Measurements from ENCODE around the gene KSR2. TPM values are rescaled to one million over a fixed set of nuclear protein-coding genes. Genes with fewer than 3 reads are reported as not detected.
A peak's percentile ranks its signal among the peaks of the same experiment; 100 is the strongest.

The KSR2 gene
- total RNA-seq, 2 donors from 2014 or later: 1.2 to 1.3 TPM

DNA sequence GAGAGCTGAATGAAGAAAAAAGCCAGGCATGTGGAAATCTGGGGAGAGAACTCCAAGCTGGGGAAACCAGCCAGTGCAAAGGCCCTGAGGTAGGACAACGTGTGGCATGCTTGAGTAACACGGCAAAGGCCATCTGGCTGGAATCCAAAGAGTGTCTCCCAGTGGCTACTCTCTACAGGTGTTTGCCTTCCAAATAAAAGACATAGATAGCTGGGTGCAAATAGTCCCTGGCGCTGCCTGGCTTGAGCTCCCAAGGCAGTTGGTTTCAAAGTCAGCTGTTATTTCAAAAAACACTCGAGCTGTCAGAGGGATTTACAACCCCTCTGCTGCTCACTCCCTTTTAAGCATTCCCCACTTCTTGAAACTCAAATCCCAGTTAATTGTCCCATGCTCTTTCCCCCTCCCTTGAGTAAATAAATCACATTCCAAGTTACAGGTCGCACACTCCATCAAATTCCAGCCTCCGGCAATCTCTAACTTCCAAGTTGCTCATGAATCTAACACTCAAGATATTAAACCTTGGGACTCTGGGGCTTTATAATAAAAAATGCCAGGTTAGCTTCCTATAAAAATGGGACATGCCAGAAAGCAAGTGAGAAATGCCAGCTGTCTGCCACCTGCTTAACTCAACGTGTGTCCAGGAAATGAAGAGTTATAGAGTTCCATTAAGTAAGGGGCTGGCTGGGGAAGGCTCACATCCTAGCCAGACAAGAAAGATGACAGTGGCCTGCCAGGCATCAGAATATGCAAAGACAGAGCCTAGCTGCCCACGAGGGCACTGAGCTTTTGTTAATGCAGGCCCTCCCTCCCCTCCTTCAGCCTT, 473.7 kb downstream of the KSR2 start:
- Histone ChIP-seq H3K9me3 (no peaks in the 10 kb centered on the region), H3K27ac (no peak overlapping the region), H3K9ac (ENCODE audit: low read depth in 2 of 2, low read length in 2 of 2) (no peak overlapping the region), H3K27me3 (no peaks in the 10 kb centered on the region), H3K4me3 (no peak overlapping the region), H3K4me1 (no peaks in the 10 kb centered on the region), H3K36me3 (no peaks in the 10 kb centered on the region)
- peak; percentile 28 for DNase-seq
- TF ChIP-seq, protein P1, sequence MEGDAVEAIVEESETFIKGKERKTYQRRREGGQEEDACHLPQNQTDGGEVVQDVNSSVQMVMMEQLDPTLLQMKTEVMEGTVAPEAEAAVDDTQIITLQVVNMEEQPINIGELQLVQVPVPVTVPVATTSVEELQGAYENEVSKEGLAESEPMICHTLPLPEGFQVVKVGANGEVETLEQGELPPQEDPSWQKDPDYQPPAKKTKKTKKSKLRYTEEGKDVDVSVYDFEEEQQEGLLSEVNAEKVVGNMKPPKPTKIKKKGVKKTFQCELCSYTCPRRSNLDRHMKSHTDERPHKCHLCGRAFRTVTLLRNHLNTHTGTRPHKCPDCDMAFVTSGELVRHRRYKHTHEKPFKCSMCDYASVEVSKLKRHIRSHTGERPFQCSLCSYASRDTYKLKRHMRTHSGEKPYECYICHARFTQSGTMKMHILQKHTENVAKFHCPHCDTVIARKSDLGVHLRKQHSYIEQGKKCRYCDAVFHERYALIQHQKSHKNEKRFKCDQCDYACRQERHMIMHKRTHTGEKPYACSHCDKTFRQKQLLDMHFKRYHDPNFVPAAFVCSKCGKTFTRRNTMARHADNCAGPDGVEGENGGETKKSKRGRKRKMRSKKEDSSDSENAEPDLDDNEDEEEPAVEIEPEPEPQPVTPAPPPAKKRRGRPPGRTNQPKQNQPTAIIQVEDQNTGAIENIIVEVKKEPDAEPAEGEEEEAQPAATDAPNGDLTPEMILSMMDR (IDR thresholded peaks at IDR 0.05): no peak
- intact Hi-C loops (cut with DNase I): no loop called here

DNA sequence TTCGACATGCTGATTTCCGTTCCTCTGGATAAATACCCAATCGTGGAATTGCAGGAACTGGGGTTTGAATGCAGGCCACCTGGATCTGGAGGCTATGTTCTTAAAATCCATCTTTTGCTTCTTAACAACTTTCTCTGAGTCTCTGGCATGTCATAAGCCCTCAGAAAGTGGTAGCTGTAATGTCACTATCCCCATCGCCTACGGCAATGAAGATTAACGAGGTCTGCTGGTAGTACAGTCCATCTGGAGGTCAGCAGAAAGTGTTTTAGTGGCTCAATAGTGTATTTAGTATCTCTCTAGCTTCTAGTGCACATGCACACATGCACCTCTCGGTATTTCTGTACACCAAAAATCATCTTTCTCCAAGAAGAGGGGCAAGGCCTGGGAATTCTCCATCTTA, 477.1 kb downstream of the KSR2 start:
- intact Hi-C loops (cut with DNase I): no loop called here
- DNase-seq: no peak
- Histone ChIP-seq H3K27ac (no peak overlapping the region), H3K9me3 (no peaks in the 10 kb centered on the region), H3K4me3 (no peak overlapping the region), H3K27me3 (no peaks in the 10 kb centered on the region), H3K36me3 (no peaks in the 10 kb centered on the region), H3K9ac (ENCODE audit: low read depth in 2 of 2, low read length in 2 of 2) (no peak overlapping the region), H3K4me1 (no peaks in the 10 kb centered on the region)
- TF ChIP-seq, protein P1 (IDR thresholded peaks at IDR 0.05): no peak

DNA sequence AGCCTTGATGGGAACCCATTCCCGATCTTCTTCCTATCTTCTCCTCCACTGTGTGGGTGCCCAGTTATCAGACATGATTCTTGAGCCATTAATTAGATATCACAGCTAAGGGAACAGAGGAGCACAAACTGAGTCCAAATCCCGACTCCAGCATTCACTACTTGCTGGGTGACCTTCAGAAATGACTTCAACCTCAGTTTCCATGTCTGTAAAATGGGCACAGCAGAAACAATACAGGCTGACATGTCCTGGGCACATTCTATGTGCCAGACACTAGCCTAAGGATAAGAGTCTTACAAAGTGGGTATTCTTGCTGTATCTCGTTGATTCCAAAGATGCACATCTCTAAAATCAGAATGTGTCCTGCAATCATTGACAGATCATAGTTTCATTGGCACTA, 478.7 kb downstream of the KSR2 start:
- Histone ChIP-seq H3K36me3 (no peaks in the 10 kb centered on the region), H3K9ac (ENCODE audit: low read depth in 2 of 2, low read length in 2 of 2) (no peak overlapping the region), H3K27ac (no peak overlapping the region), H3K4me1 (no peaks in the 10 kb centered on the region), H3K27me3 (no peaks in the 10 kb centered on the region), H3K9me3 (no peaks in the 10 kb centered on the region), H3K4me3 (no peak overlapping the region)
- TF ChIP-seq, protein P1 (IDR thresholded peaks at IDR 0.05): no peak
- DNase-seq: no peak
- intact Hi-C loops (cut with DNase I): no loop called here

DNA sequence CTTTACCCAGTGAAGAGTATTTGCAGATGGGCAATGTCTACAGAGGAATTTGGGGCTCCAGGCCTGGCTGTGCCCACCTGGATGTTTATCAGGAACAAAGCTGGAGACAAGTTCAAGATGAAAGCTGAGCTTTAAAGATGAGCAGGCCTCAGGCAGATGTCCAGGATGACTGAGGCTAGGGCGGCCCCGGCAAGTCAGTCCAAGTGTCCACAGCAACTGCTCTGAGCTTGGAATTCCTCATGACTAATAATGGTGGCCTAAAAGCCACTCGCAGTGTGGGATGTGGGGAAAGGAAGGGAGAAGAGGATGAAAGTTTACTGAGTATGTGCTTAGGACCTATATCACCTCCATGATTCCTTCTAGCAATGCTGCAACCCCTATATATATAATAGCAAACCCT, 479.1 kb downstream of the KSR2 start:
- no peak overlapping the region for H3K27ac ChIP-seq
- no peak overlapping the region for H3K9ac ChIP-seq (ENCODE audit: low read depth in 2 of 2, low read length in 2 of 2)
- DNase-seq: no peak
- H3K27me3 ChIP-seq: no peaks in the 10 kb centered on the region
- no peaks in the 10 kb centered on the region for H3K36me3 ChIP-seq
- H3K9me3 ChIP-seq: no peaks in the 10 kb centered on the region
- H3K4me1 ChIP-seq: no peaks in the 10 kb centered on the region
- intact Hi-C loops (cut with DNase I): no loop called here
- TF ChIP-seq, protein P1 (IDR thresholded peaks at IDR 0.05): no peak
- no peak overlapping the region for H3K4me3 ChIP-seq

DNA sequence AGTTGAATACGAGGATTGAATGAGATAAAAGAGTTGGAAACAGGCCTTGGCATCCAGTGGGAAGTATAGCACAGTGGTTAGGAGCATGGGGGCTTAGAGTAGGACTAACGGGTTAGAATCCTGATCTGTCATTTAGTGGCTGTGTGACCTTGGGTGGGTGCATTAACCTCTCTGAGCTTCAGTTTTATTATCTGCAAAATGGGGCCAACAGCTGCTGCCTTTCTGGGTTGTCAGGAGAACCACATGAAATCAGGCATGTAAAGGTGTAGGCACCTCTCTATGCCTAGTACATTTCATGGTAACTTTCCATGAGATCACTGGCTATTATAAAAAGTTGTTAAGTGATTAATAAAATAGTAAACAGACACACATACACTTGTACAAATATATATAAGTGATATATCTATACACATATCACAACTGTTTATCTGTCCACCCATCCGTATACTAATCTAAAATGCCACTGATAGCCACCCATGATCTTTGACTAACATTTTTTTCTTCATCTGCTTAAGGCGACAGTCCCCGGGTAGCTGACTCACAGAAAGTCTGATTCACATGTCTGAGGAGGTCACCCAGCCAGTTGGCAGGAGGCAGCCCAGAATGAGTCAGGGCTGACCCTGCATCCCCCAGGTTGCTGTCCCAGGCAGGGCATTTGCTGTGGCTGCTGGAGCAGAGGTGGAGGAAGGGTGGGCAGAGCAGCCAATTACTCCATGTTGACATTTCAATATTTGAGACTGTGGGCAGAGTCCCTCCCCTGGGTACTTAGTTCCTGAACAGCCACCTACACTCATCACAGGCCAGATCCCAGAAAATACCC, 481.7 kb downstream of the KSR2 start:
- TF ChIP-seq, protein P1 (IDR thresholded peaks at IDR 0.05): no peak
- H3K27ac ChIP-seq: no peak overlapping the region
- DNase-seq: no peak

More for the DNA sequence above, 481.7 kb downstream of the KSR2 start:
- no peaks in the 10 kb centered on the region for H3K9me3 ChIP-seq
- H3K27me3 ChIP-seq: no peaks in the 10 kb centered on the region
- intact Hi-C loops (cut with DNase I): no loop called here
- no peaks in the 10 kb centered on the region for H3K36me3 ChIP-seq
- H3K4me3 ChIP-seq: no peak overlapping the region
- no peak overlapping the region for H3K9ac ChIP-seq (ENCODE audit: low read depth in 2 of 2, low read length in 2 of 2)
- no peaks in the 10 kb centered on the region for H3K4me1 ChIP-seq

Data from colonic mucosa (tissue), 4 donors.